ENCODE measurements around the gene TTC23L. TPM values are rescaled to one million over a fixed set of nuclear protein-coding genes. Genes with fewer than 3 reads are reported as not detected.
A peak's percentile ranks its signal among the peaks of the same experiment; 100 is the strongest.

Gene TTC23L, protein sequence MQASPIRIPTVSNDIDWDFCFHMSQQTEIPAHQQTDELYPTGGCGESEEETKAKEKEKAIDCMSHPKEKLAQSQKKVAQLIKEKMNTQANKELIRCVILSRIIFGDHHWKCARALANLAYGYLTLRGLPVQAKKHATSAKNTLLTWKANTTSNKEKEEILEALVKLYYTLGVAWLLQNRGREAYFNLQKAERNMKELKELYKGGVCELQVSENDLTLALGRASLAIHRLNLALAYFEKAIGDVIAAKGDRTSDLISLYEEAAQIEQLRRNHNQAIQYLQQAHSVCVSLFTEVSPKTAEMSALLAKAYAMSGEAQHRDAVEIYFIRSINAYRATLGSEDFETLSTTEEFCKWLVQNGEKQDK
- 1 to 10 TPM in 2 of 3 donors, not detected in 1; 1.3 to 2.0 TPM for total RNA-seq

DNA sequence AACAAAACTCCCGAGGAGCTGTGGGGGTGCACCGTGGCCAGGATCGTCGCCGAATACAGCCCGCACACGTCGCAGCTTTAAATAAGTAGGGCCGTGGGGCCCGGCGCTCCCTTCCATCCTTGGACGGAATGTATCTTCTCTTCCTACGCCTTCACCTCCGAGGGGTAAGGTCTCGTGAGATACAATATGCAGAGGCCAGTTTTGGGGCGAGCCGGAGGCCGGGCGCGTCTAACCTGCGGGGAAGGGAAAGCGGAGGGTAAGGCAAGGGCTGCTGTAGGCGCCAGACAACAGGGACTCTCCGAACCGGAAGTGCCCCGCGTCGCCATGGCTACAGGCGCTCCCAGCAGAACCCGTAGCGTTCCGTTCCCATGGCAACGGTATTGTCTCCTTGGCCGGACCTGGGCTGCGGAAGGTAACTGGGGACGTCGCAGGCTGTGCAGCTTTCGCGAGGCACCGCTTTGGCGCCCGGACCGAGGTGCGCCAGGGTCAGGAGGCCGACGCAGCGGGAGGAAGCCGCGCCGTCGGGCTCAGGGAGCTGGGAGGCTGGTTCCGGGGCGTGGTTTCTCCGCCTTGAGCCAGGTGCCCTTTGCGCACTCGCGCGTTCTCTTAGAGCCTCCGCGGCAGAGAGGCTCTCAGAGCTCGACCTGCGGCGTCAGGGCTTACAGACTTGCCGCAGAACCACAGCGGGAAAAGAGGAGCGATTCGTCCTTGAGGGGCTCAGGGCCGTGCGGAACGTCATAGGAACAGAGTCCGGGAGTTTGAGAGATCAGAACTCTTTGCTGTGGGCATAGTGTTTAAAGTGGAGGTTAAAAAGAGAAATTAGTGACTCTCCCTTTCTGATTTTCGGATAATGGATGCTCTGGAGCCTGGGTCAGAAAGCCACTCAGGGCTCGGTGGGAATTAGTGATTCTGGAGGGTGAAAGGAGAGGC, at the start of gene TTC23L:
TSS of gene TTC23L (plus strand) at position 380 of the 930 bp plus-strand sequence. CDS start 1,508 bp downstream, outside the sequence.
- peak within 1 kb of the TSS; percentile 58 to 78 (median 75) for H3K4me3 ChIP-seq
- no peaks in the 10 kb centered on the region for H3K4me1 ChIP-seq
- H3K27ac ChIP-seq: peak within 1 kb of the TSS; percentile 83 to 91
- no peaks in the 10 kb centered on the region for H3K27me3 ChIP-seq
- H3K9me3 ChIP-seq: no peaks in the 10 kb centered on the region
- TF ChIP-seq, protein P1, sequence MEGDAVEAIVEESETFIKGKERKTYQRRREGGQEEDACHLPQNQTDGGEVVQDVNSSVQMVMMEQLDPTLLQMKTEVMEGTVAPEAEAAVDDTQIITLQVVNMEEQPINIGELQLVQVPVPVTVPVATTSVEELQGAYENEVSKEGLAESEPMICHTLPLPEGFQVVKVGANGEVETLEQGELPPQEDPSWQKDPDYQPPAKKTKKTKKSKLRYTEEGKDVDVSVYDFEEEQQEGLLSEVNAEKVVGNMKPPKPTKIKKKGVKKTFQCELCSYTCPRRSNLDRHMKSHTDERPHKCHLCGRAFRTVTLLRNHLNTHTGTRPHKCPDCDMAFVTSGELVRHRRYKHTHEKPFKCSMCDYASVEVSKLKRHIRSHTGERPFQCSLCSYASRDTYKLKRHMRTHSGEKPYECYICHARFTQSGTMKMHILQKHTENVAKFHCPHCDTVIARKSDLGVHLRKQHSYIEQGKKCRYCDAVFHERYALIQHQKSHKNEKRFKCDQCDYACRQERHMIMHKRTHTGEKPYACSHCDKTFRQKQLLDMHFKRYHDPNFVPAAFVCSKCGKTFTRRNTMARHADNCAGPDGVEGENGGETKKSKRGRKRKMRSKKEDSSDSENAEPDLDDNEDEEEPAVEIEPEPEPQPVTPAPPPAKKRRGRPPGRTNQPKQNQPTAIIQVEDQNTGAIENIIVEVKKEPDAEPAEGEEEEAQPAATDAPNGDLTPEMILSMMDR (IDR thresholded peaks at IDR 0.05): no peak
- peak; percentile 53 for TF ChIP-seq POLR2A (IDR thresholded peaks at IDR 0.05)
- peak; percentile 72 to 86 (median 79) for TF ChIP-seq POLR2AphosphoS5 (IDR thresholded peaks at IDR 0.05)
- no peaks in the 10 kb centered on the region for H3K36me3 ChIP-seq
- DNase-seq (ENCODE audit: low spot score in 2 of 2): peak; percentile 86
- intact Hi-C loops (cut with DNase I; ENCODE audit: low total_unique reads): no loop called here

DNA sequence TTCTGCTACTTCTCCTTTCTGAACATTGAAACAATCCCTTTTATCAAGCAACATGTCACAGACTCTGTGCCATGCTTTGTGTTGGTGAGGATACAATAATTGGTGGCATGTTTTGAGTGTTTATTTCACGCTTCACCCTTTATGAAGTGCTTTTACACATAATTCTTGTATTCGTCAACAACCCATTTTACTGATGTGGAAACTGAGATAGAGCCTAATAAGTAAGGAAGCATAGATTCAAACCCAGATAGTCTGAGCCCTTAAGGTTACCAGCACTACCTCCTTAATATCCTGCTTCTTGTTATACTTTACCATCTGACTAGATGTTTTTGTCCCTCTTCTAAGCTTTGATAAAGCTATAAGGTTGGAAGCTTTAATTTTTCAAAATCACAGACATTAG, 49.3 kb upstream of the TTC23L start:
- peaks cover 0 to 3% of the 10 kb centered on the region in 2 donors for H3K4me1 ChIP-seq
- no peak overlapping the region for H3K4me3 ChIP-seq
- H3K27ac ChIP-seq: no peak overlapping the region
- DNase-seq (ENCODE audit: low spot score in 2 of 2): no peak
- TF ChIP-seq POLR2AphosphoS5 (IDR thresholded peaks at IDR 0.05): no peak
- no peak for TF ChIP-seq POLR2A (IDR thresholded peaks at IDR 0.05)
- TF ChIP-seq, protein P1 (IDR thresholded peaks at IDR 0.05): no peak
- intact Hi-C loops (cut with DNase I; ENCODE audit: low total_unique reads): no loop called here
- H3K27me3 ChIP-seq: no peaks in the 10 kb centered on the region
- H3K36me3 ChIP-seq: no peaks in the 10 kb centered on the region
- peaks cover 0 to 9% of the 10 kb centered on the region in 2 donors for H3K9me3 ChIP-seq

DNA sequence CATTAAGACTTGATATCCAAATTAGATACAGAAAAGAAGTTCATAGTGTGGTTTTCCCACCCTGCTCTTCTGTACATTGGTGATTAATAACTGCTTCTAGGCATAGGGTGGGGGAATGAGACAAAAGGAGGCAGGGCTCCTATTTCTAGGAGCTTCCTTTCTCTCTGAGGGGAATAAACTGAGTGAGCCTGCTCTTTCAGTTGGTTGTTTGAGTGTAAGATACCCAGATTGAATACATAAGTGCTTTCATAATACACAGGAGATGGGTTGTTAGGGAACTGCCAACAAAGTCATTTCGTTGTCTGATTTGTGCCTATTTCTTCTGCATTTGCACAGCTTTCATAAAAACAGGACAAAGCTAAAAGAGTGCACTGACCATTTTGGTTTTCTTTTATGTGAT, 48.9 kb upstream of the TTC23L start:
- TF ChIP-seq, protein P1 (IDR thresholded peaks at IDR 0.05): no peak
- TF ChIP-seq POLR2AphosphoS5 (IDR thresholded peaks at IDR 0.05) (no peak), POLR2A (IDR thresholded peaks at IDR 0.05) (no peak)
- DNase-seq (ENCODE audit: low spot score in 2 of 2): no peak
- H3K27ac ChIP-seq: no peak overlapping the region
- H3K27me3 ChIP-seq: no peaks in the 10 kb centered on the region
- no peak overlapping the region for H3K4me3 ChIP-seq
- no peaks in the 10 kb centered on the region for H3K36me3 ChIP-seq
- intact Hi-C loops (cut with DNase I; ENCODE audit: low total_unique reads): no loop called here
- peaks cover 0 to 9% of the 10 kb centered on the region in 2 donors for H3K9me3 ChIP-seq
- H3K4me1 ChIP-seq: peaks cover 0 to 3% of the 10 kb centered on the region in 2 donors

DNA sequence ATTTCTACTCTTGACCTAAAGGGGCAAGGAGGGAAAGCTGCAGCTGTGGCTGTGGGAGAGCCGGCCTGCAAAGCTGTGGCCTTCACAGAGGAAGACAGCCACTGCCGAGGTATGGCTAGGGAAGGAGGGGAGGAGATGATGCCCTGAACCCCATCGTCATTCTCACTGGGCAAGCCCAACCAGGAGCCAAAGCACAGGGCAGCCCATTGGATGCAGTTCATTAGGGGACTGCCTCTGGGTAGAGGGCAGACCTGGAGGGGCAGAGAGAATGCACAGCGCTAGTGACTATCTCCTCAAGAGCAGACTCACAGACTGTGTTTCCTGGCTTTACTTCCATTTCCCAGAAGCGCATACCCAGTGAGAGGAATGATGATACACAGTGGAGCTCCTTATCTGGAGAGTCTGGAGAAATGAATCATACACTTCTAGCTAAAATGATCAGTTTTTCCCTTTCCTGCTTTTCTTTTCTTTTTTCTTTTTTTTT, 47.2 kb upstream of the TTC23L start:
- no peak overlapping the region for H3K27ac ChIP-seq

More for the DNA sequence above, 47.2 kb upstream of the TTC23L start:
- intact Hi-C loops (cut with DNase I; ENCODE audit: low total_unique reads): no loop called here
- TF ChIP-seq, protein P1 (IDR thresholded peaks at IDR 0.05): no peak
- TF ChIP-seq POLR2AphosphoS5 (IDR thresholded peaks at IDR 0.05): no peak
- no peak for TF ChIP-seq POLR2A (IDR thresholded peaks at IDR 0.05)
- no peak for DNase-seq (ENCODE audit: low spot score in 2 of 2)
- no peaks in the 10 kb centered on the region for H3K36me3 ChIP-seq
- H3K27me3 ChIP-seq: no peaks in the 10 kb centered on the region
- H3K4me3 ChIP-seq: no peak overlapping the region
- peaks cover 0 to 3% of the 10 kb centered on the region in 2 donors for H3K4me1 ChIP-seq
- peaks cover 0 to 5% of the 10 kb centered on the region in 2 donors for H3K9me3 ChIP-seq
